Middle frontal gyrus (tissue), 1 donor: ENCODE results near the gene KRT7.

ENCODE experiments used
- DNase-seq: peaks from one replicate; pipeline ENCODE4 v3.0.0-alpha.2; 2015; ENCODE audit warnings: low spot score; ENCODE audit errors: extremely low spot score

Gene KRT7

GRCh38 chr12:52199294-52199919 is 33.6 kb upstream of the KRT7 start:
- no peak for DNase-seq

- no peak for DNase-seq
Measured at GRCh38 chr12:52200086-52200780, 32.8 kb upstream of the KRT7 start.

GRCh38 chr12:52200781-52201450 is 32.1 kb upstream of the KRT7 start:
- no peak for DNase-seq

- no peak for DNase-seq
Measured at GRCh38 chr12:52201451-52201839, 31.6 kb upstream of the KRT7 start.

GRCh38 chr12:52202361-52203078 is 30.5 kb upstream of the KRT7 start:
- no peak for DNase-seq

GRCh38 chr12:52203079-52203921 is 29.7 kb upstream of the KRT7 start:
- DNase-seq, result no peak

- no peak for DNase-seq
Measured at GRCh38 chr12:52204095-52204930, 28.7 kb upstream of the KRT7 start.

- DNase-seq, result no peak
Measured at GRCh38 chr12:52204931-52205505, 28.0 kb upstream of the KRT7 start.

- DNase-seq, result no peak
Measured at GRCh38 chr12:52205612-52206303, 27.3 kb upstream of the KRT7 start.

- DNase-seq, result no peak
Measured at GRCh38 chr12:52206304-52207040, 26.6 kb upstream of the KRT7 start.

GRCh38 chr12:52207106-52207505 is 25.9 kb upstream of the KRT7 start:
- no peak for DNase-seq

- no peak for DNase-seq
Measured at GRCh38 chr12:52207895-52208294, 25.1 kb upstream of the KRT7 start.

- no peak for DNase-seq
Measured at GRCh38 chr12:52208424-52209165, 24.4 kb upstream of the KRT7 start.

- DNase-seq, result no peak
Measured at GRCh38 chr12:52209321-52209720, 23.7 kb upstream of the KRT7 start.

- DNase-seq, result no peak
Measured at GRCh38 chr12:52210186-52210924, 22.7 kb upstream of the KRT7 start.

GRCh38 chr12:52210925-52211650 is 22.0 kb upstream of the KRT7 start:
- DNase-seq, result no peak
